Limb (tissue), 2 donors: ENCODE measurements around the gene ETHE1.

Experiments
- DNase-seq, 2 donors: peaks; one replicate each; pipeline ENCODE4 v3.0.0-alpha.2; 2016; ENCODE audit errors: extremely low spot score in 2 of 2

Gene ETHE1

DNA sequence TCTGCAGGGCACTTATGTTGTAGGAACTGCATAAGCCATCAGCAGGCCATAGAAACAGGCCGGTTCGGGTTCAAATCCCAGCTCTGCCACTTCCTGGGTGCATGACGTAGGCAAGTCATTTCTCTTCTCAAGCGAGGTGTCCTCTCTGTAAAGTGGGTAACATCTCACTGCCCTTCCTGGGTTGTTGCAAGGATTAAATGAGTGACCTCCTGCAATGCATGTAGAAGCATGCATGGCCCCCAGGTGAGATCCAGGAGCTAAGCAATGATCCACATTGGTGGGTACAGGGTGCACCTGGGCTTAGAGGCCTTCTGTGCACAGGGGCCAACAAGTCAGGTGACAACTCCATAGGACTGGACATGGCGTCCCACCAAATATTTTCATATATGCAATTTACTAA lies 36.2 kb downstream of the ETHE1 start:
- no peak for DNase-seq

DNA sequence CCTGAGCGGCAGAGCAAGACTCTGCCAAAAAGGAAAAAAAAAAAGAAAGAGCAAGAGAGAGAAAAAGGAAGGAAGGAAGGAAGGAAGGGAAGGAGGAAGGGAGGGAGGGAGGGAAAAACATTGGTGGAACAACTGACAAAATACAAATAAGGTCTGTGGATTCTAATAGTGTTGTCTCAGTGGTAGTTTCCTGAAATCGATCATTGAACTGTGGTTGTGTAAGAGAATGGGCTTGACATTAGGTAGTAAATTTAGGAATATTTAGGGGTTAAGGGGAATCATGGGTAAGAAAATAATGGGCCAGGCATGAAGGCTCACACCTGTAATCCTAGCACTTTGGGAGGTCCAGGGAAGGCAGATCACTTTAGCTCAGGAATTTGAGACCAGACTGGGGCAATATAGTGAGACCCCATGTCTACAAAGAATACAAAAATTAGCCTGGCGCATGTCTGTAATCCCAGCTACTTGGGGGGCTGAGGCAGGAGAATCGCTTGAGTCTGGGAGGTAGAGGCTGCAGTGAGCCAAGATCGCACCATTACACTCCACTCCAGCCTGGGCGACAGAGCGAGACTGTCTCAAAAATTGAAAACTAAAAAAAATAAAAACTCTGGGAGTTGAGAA lies 36.9 kb downstream of the ETHE1 start:
- no peak for DNase-seq

- no peak for DNase-seq
Observed at GRCh38 chr19:43489310-43489709, 37.7 kb downstream of the ETHE1 start.

- DNase-seq, result no peak
Observed at GRCh38 chr19:43488179-43488578, 38.8 kb downstream of the ETHE1 start.

- DNase-seq, result no peak
Observed at GRCh38 chr19:43486412-43486811, 40.6 kb downstream of the ETHE1 start.

DNA sequence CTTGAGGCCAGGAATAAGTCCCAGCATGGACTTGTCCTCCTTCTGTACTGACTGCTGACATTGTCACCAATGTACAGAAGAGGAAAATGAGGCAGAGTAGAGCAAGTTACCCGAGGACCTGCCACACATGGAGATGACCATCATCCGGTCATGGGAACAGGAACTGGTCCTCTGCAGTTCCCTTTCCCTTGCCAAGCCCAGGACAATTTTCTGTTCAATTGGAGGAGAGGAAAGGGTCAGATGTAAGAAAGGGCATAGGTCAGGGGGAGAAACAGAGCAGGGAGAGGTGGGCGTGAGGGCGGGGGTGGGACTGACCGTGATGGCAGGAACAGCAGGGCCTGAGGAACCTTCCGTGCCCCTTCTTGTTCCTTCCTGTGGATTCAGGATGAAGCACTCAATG lies 41.0 kb downstream of the ETHE1 start:
- no peak for DNase-seq

DNA sequence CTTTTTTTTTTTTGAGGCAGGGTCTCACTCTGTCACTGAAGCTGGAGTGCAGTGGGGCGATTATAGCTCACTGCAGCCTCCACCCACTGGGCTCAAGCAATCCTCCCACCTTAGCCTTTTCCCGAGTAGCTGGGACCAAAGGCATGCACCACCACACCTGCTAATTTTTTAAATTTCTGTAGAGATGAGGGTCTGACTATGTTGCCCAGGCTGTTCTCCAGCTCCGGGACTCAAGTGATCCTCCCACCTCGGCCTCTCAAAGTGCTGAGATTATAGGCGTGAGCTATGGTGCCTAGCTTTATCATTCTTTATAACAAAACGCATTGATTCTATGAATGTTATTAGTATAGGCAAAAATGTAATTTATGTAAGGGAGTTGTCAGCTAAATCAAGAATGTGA lies 43.7 kb downstream of the ETHE1 start:
- no peak for DNase-seq

- no peak for DNase-seq
Observed at GRCh38 chr19:43482193-43482592, 44.8 kb downstream of the ETHE1 start.

- no peak for DNase-seq
Observed at GRCh38 chr19:43481701-43482100, 45.3 kb downstream of the ETHE1 start.

DNA sequence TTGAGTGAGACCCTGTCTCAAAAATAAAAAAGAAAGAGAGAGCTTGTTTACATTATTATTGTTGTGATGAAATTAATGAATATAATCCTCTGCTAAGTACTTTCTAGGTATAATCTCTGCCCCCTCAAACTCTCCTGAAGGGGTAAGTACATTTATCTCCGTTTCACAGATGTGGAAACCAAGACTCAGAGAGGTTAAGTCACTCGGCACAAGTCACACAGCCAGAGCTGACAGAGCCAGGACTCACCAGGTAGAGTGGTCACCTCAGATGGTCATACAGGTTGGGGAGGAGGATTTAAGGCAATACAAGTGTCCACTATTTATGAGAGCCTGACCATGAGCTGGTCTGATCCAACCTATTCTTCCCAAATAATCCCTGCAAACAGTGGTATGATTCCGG lies 46.4 kb downstream of the ETHE1 start:
- DNase-seq, result no peak

GRCh38 chr19:43479961-43480561 lies 46.9 kb downstream of the ETHE1 start:
- no peak for DNase-seq

DNA sequence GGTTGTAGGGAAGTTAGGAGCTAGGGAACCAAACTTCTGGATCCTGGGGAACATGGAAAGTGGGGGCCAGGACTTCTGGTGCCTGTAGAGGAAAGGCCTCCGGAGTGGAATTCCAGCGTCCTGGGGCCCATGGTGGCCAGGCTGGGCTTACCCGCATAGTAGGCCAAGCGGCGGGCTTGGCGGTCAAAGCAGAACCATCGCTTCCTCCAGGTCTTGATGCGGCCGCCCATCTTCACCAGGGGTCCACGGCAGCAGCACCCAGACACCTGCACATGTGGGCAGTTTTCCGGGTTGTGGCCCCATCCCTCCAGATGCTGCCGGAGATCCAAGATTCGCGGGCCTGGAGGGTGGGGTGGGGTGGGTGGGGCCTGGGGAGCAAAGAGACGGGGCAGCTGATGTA lies 47.8 kb downstream of the ETHE1 start:
- DNase-seq, result no peak

DNA sequence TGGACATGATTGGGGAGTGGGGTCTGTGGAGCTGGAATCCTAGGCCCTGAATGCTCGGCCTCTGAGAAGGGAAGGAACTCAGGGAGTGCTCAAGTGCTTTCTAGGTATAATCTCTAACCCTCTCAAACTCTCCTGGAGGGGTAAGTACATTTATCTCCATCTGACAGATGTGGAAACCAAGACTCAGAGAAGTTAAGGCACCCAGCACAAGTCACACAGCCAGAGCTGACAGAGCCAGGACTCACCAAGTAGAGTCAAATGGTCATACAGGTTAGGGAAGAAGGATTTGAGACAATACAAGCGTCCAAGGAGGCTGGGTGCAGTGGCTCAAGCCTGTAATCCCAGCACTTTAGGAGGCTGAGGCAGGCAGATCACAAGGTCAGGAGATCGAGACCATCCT lies 48.7 kb downstream of the ETHE1 start:
- DNase-seq, result no peak

- no peak for DNase-seq
Observed at GRCh38 chr19:43476606-43477005, 50.4 kb downstream of the ETHE1 start.

GRCh38 chr19:43474986-43475705 lies 51.9 kb downstream of the ETHE1 start:
- peak; percentile 90 to 96 for DNase-seq

DNA sequence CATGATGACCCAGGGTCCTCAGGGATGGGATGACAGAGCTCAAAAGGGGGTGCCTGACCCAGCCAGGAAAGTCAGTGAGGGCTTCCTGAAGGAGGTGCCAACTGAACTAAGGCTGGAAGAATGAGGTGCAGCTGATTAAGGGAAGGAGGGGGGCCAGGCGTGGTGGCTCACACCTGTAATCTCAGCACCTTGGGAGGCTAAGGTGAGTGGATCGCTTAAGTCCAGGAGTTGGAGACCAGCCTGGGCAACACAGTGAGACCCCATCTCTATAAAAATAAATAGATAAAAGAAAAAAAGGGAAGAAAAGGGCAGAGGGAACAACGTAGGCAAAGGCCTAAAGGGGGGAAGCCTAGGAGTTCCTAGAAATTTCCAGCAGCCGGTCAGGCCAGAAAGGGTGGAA lies 52.5 kb downstream of the ETHE1 start:
- DNase-seq, result no peak

DNA sequence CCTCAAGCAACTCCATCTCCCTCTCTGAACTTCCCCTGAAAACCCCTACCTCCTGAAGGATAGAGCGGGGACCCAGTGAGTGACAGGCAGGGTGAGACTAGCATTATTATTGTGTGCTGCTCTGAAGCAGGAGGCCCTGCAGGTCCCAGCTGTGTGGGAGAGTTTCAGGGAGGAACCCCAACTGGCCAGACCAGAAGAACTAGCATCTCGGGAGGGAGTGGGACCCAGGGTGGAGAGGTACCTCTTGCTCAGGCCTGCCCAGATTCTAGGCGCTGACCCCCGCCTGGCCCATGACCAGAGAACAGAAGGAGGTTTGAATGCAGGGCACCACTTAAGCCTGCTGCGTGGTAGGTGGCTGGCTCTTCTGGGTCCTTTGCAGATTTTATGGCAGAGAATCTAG lies 55.9 kb downstream of the ETHE1 start:
- DNase-seq, result no peak

- DNase-seq, result no peak
Observed at GRCh38 chr19:43470288-43470687, 56.7 kb downstream of the ETHE1 start.

DNA sequence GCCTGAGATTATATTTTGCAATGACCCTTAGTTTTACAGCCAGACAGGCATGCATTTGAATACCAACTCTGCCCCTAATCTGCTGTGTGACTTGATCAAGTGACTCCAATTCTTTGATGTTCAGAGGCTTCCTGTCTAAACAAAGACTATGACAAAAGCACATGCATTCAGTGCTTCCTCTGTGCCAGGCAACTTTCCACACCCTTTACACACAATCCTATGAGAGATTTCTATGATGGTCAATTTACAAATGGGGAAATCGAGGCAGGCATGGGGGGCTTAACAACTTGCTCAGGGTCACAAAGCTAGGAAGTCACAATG lies 57.9 kb downstream of the ETHE1 start:
- no peak for DNase-seq

DNA sequence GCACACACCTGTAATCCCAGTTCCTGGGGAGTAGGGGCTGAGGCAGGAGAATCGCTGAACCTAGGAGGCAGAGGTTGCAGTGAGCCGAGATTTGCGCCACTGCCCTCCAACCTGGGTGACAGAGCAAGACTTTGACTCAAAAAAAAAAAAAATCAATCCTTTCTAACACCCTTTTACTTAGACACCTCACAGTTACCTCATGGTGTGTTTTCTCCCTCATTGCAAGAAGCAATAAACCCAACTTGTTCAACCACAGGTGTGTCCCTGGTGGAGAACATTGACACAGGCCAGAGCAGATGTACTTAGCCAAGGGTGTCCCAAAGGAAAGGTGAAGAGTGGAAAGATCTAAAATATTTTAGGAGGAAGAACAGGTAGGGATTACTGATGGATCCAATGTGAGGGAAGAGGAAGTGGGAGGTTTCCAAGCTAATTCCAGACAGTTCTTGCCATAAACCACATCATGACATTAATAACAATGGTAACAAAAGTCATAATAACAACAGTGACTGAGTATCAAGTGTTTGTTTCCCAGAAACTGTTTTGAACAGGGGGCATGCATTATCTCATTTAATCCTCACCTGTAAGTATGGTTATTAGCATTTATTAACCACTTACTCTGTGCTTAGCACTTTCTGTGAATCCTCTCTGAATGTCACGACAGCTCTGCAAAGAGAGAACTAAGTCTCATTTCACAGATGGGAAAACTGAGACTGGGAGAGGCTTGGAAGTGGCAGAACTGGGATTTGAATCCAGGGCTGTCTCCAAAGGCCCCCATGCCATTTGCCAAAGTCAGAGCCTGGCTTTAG lies 58.4 kb downstream of the ETHE1 start:
- DNase-seq, result no peak

- DNase-seq, result no peak
Observed at GRCh38 chr19:43467730-43468129, 59.3 kb downstream of the ETHE1 start.

- no peak for DNase-seq
Observed at GRCh38 chr19:43467276-43467675, 59.7 kb downstream of the ETHE1 start.
